C4-2B (cell line): ENCODE data around the gene PHETA1.
"Not testable (repeated sequence)": the region's sequence is repeated elsewhere in the genome, so short reads cannot be mapped to it uniquely, and the experiment has no call there.

Source experiments
- H3K27ac ChIP-seq: fragments of 450-650 bp; 2 replicates; pipeline ENCODE4 v1.5.1; 2017
- ZFX ChIP-seq: fragments of 450-650 bp; IDR thresholded peaks from 2 replicates; pipeline ENCODE4 v1.6.1; 2017
- TF ChIP-seq, protein P1 (sequence below): fragments of 450-650 bp; conservative IDR thresholded peaks from 2 replicates; pipeline ENCODE4 v1.5.1; 2017; ENCODE audit warnings: mild to moderate bottlenecking

The PHETA1 gene

DNA sequence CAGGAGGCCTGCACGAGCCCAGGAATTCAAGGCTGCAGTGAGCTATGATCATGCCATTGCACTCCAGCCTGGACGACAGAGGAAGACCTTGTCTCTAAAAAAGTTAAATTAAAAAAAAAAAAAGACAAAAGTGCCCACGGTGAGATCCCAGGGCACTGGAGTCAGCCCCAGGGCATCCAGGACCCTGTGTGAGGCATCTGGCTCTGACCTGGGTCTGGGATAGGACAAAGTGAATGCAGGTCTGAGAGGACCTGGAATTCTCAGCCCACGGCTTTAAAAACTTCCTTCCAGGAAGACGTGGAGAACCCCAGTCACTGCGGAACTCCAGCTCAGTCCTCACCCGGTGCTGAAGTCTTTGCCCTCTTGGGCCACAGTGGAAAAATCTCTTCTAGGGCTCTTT is 33.1 kb downstream of the PHETA1 start:
- TF ChIP-seq, protein P1, sequence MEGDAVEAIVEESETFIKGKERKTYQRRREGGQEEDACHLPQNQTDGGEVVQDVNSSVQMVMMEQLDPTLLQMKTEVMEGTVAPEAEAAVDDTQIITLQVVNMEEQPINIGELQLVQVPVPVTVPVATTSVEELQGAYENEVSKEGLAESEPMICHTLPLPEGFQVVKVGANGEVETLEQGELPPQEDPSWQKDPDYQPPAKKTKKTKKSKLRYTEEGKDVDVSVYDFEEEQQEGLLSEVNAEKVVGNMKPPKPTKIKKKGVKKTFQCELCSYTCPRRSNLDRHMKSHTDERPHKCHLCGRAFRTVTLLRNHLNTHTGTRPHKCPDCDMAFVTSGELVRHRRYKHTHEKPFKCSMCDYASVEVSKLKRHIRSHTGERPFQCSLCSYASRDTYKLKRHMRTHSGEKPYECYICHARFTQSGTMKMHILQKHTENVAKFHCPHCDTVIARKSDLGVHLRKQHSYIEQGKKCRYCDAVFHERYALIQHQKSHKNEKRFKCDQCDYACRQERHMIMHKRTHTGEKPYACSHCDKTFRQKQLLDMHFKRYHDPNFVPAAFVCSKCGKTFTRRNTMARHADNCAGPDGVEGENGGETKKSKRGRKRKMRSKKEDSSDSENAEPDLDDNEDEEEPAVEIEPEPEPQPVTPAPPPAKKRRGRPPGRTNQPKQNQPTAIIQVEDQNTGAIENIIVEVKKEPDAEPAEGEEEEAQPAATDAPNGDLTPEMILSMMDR = no peak
- TF ChIP-seq ZFX = no peak
- no peak overlapping the region for H3K27ac ChIP-seq

GRCh38 chr12:111335301-111335700 is 33.6 kb downstream of the PHETA1 start:
- H3K27ac ChIP-seq = not testable (repeated sequence)

GRCh38 chr12:111334393-111334915 is 34.4 kb downstream of the PHETA1 start:
- TF ChIP-seq, protein P1 = no peak
- no peak for TF ChIP-seq ZFX

GRCh38 chr12:111330800-111331752 is 37.8 kb downstream of the PHETA1 start:
- no peak for TF ChIP-seq ZFX
- TF ChIP-seq, protein P1 = peak; percentile 65
- H3K27ac ChIP-seq = no peak overlapping the region

More at GRCh38 chr12:111334393-111334915, 34.4 kb downstream of the PHETA1 start:
- H3K27ac ChIP-seq = no peak overlapping the region

DNA sequence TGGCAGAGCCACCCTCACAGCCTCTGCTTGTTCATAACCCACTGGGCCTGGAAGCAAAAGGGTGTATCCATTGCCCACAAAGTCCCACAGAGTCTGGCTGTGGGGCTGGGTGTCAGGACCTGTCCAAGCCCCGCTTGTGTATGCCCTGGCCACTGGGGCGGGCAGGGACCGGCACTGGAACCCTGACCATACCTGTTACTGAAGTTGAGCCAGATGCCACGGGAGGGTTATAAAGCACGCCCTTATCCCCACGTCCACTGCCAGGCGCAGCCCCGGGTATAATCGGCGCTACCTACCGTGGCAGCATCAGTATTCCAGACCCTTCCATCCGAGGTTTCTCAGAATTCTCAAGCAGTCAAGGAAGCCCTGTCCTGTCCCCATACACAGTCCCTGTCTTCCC is 40.8 kb downstream of the PHETA1 start:
- no peak overlapping the region for H3K27ac ChIP-seq
- no peak for TF ChIP-seq ZFX
- TF ChIP-seq, protein P1 = no peak

DNA sequence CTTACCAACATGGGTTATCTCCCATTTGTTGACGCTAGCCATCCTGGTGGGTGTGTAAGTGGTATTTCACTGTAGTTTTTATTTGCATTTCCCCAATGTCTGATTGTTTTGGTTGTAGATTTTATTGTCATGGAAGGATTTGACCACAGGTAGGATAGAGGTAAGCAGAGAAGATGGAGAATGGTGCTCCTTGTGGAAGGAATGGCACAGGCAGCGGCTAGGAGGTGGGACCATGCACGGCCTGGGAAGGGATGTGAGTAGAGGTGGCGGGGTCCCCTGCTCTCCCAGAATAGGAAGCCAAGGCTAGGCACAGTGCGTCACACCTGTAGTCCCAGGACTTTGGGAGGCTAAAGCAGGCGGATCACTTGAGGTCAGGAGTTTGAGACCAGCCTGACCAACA is 41.4 kb downstream of the PHETA1 start:
- TF ChIP-seq, protein P1 = no peak; the same call in 1 of the 2 replicates
- no peak for TF ChIP-seq ZFX
- no peak overlapping the region for H3K27ac ChIP-seq

GRCh38 chr12:111322336-111323250 is 46.3 kb downstream of the PHETA1 start:
- TF ChIP-seq, protein P1 = no peak
- TF ChIP-seq ZFX = no peak

More at GRCh38 chr12:111322336-111323250, 46.3 kb downstream of the PHETA1 start:
- no peak overlapping the region for H3K27ac ChIP-seq
